Measurements from ENCODE around the gene MDGA2.

DNA sequence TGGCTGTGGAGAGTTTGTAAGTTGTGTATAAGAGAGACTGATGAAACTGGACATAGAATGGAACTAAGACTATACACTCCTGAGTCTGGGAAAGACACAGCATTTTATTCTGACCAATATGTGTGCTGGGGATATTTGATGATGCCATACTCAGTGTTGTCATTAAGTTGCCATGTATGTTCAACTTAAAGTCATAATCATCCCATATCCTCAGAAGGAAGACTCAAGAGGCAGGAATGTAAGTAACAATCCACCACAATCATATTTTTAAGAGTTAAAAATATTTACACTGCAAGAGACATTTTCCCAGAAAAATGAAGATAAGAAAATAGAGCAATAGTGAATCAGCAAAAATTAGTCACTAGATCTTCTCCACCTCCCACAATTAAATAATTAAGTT lies 120.1 kb downstream of the MDGA2 start:
- TF ChIP-seq EZH2 (IDR thresholded peaks at IDR 0.05; ENCODE audit: low read length, missing control alignments), result no peak
- TF ChIP-seq, protein P1, sequence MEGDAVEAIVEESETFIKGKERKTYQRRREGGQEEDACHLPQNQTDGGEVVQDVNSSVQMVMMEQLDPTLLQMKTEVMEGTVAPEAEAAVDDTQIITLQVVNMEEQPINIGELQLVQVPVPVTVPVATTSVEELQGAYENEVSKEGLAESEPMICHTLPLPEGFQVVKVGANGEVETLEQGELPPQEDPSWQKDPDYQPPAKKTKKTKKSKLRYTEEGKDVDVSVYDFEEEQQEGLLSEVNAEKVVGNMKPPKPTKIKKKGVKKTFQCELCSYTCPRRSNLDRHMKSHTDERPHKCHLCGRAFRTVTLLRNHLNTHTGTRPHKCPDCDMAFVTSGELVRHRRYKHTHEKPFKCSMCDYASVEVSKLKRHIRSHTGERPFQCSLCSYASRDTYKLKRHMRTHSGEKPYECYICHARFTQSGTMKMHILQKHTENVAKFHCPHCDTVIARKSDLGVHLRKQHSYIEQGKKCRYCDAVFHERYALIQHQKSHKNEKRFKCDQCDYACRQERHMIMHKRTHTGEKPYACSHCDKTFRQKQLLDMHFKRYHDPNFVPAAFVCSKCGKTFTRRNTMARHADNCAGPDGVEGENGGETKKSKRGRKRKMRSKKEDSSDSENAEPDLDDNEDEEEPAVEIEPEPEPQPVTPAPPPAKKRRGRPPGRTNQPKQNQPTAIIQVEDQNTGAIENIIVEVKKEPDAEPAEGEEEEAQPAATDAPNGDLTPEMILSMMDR (conservative IDR thresholded peaks at IDR 0.05 in 1 of 2, IDR thresholded peaks at IDR 0.05 in 1 of 2; ENCODE audit: low read depth in 1 of 2, low read length in 2 of 2), result no peak
